Measurements from ENCODE around the gene CDKAL1. TPM values are rescaled to one million over a fixed set of nuclear protein-coding genes. Genes with fewer than 3 reads are reported as not detected.

The CDKAL1 gene
- total and polyA plus RNA-seq, 2 donors (not counting 3 experiments of a cell fraction or from before 2014, with no cell fraction given), result 6.1 to 20.5 TPM

- FAIRE-seq, result no peak
- TF ChIP-seq GATA2 (IDR thresholded peaks at IDR 0.05; ENCODE audit: insufficient read depth, insufficient read length, low read depth, low read length), result no peak
Observed at GRCh38 chr6:20639161-20639560, 104.9 kb downstream of the CDKAL1 start.

GRCh38 chr6:20640181-20640580 is 105.9 kb downstream of the CDKAL1 start:
- Histone ChIP-seq H4K20me1 (replicated peaks; ENCODE audit: control insufficient read depth, extremely low read depth, insufficient read depth, low read length) (no peaks in the 10 kb centered on the region), H3K27ac (ENCODE audit: insufficient read depth, low read depth, low read length) (no peak overlapping the region), H3K27me3 (ENCODE audit: control insufficient read depth in 2 of 2, insufficient read depth in 2 of 2, low read length in 2 of 2) (no peaks in the 10 kb centered on the region), H3K79me2 (ENCODE audit: control insufficient read depth, insufficient read depth, low read length) (peaks cover 2% of the 10 kb centered on the region), H3K4me3 (replicated peaks in 1 of 3; ENCODE audit: insufficient read depth in 1 of 3, low read depth in 1 of 3, low read length in 3 of 3) (no peak overlapping the region), H2AFZ (ENCODE audit: low read depth, low read length) (no peak overlapping the region), H3K9me3 (replicated peaks; ENCODE audit: control insufficient read depth, insufficient read depth, low read length) (no peaks in the 10 kb centered on the region), H3K36me3 (ENCODE audit: control insufficient read depth in 2 of 2, extremely low read depth in 1 of 2, insufficient read depth in 2 of 2, low read length in 2 of 2) (no peaks in the 10 kb centered on the region), H3K4me1 (ENCODE audit: control insufficient read depth, extremely low read depth, insufficient read depth, low read length) (no peaks in the 10 kb centered on the region), H3K9ac (replicated peaks; ENCODE audit: extremely low read depth, insufficient read depth, low read length) (no peak overlapping the region), H3K9me1 (replicated peaks; ENCODE audit: control insufficient read depth, extremely low read depth, insufficient read depth, low read length) (no peaks in the 10 kb centered on the region), H3K4me2 (ENCODE audit: insufficient read depth, low read length) (no peak overlapping the region)
- dilution Hi-C loops (cut with MboI; ENCODE audit: extremely low pct_ligation_motif_present, low sequenced_read_pairs) (no loop called here), intact Hi-C loops (cut with micrococcal nuclease) (no loop called here)
- no TSS peak for BruUV-seq (replicated peaks)
- TF ChIP-seq POLR2A (IDR thresholded peaks at IDR 0.05; ENCODE audit: low read depth, low read length) (no peak), FOS (IDR thresholded peaks at IDR 0.05; ENCODE audit: borderline replicate concordance, insufficient read depth, low read length) (no peak), CTCF (IDR thresholded peaks at IDR 0.05; ENCODE audit: extremely low read depth in 1 of 2, insufficient read depth in 1 of 2, low read depth in 1 of 2, low read length in 2 of 2) (no peak), POLR2AphosphoS5 (IDR thresholded peaks at IDR 0.05; ENCODE audit: insufficient read depth, low read depth, low read length) (no peak), JUN (IDR thresholded peaks at IDR 0.05; ENCODE audit: borderline replicate concordance, insufficient read depth, insufficient read length, low read depth) (no peak), MAX (IDR thresholded peaks at IDR 0.05; ENCODE audit: insufficient read depth, insufficient read length) (no peak), MYC (IDR thresholded peaks at IDR 0.05; ENCODE audit: low read depth, low read length) (no peak), EZH2 (IDR thresholded peaks at IDR 0.05; ENCODE audit: borderline replicate concordance, low read depth, low read length, severe bottlenecking) (no peak), GATA2 (IDR thresholded peaks at IDR 0.05; ENCODE audit: insufficient read depth, insufficient read length, low read depth, low read length) (no peak)
- ChIA-PET POLR2A (no interaction called here), CTCF (no interaction called here)
- DNase-seq (ENCODE audit: low read depth, low spot score), result no peak
- FAIRE-seq, result no peak

More at GRCh38 chr6:20639161-20639560, 104.9 kb downstream of the CDKAL1 start:
- ChIA-PET POLR2A (no interaction called here), CTCF (no interaction called here)
- Histone ChIP-seq H3K9me3 (replicated peaks; ENCODE audit: control insufficient read depth, insufficient read depth, low read length) (no peaks in the 10 kb centered on the region), H4K20me1 (replicated peaks; ENCODE audit: control insufficient read depth, extremely low read depth, insufficient read depth, low read length) (no peaks in the 10 kb centered on the region), H3K27ac (ENCODE audit: insufficient read depth, low read depth, low read length) (no peak overlapping the region), H3K4me1 (ENCODE audit: control insufficient read depth, extremely low read depth, insufficient read depth, low read length) (no peaks in the 10 kb centered on the region), H3K27me3 (ENCODE audit: control insufficient read depth in 2 of 2, insufficient read depth in 2 of 2, low read length in 2 of 2) (no peaks in the 10 kb centered on the region), H3K4me2 (ENCODE audit: insufficient read depth, low read length) (no peak overlapping the region), H3K79me2 (ENCODE audit: control insufficient read depth, insufficient read depth, low read length) (peaks cover 2% of the 10 kb centered on the region), H2AFZ (ENCODE audit: low read depth, low read length) (no peak overlapping the region), H3K36me3 (ENCODE audit: control insufficient read depth in 2 of 2, extremely low read depth in 1 of 2, insufficient read depth in 2 of 2, low read length in 2 of 2) (no peaks in the 10 kb centered on the region), H3K9ac (replicated peaks; ENCODE audit: extremely low read depth, insufficient read depth, low read length) (no peak overlapping the region), H3K9me1 (replicated peaks; ENCODE audit: control insufficient read depth, extremely low read depth, insufficient read depth, low read length) (no peaks in the 10 kb centered on the region), H3K4me3 (replicated peaks in 1 of 3; ENCODE audit: insufficient read depth in 1 of 3, low read depth in 1 of 3, low read length in 3 of 3) (no peak overlapping the region)
- dilution Hi-C loops (cut with MboI; ENCODE audit: extremely low pct_ligation_motif_present, low sequenced_read_pairs), result no loop called here
- intact Hi-C loops (cut with micrococcal nuclease), result loop anchor here (5.0 kb wide), 1 partner anchor 62 kb away; no protein-coding TSS in a partner anchor
- no peak for DNase-seq (ENCODE audit: low read depth, low spot score)
- BruUV-seq (replicated peaks), result no TSS peak
